ENCODE data around the gene CAMTA1.

The CAMTA1 gene

GRCh38 chr1:7509598-7509997, 724.3 kb downstream of the CAMTA1 start:
- in situ Hi-C loops (cut with MboI; ENCODE audit: low sequenced_read_pairs) = no loop called here

GRCh38 chr1:7510389-7510931, 725.2 kb downstream of the CAMTA1 start:
- in situ Hi-C loops (cut with MboI; ENCODE audit: low sequenced_read_pairs) = no loop called here

- in situ Hi-C loops (cut with MboI; ENCODE audit: low sequenced_read_pairs) = no loop called here
Measured at GRCh38 chr1:7511381-7511780, 726.1 kb downstream of the CAMTA1 start.

- in situ Hi-C loops (cut with MboI; ENCODE audit: low sequenced_read_pairs) = no loop called here
Measured at GRCh38 chr1:7513081-7513480, 727.8 kb downstream of the CAMTA1 start.

- in situ Hi-C loops (cut with MboI; ENCODE audit: low sequenced_read_pairs) = no loop called here
Measured at GRCh38 chr1:7515175-7515574, 729.9 kb downstream of the CAMTA1 start.

GRCh38 chr1:7515904-7516303, 730.6 kb downstream of the CAMTA1 start:
- in situ Hi-C loops (cut with MboI; ENCODE audit: low sequenced_read_pairs) = no loop called here

GRCh38 chr1:7516341-7516740, 731.1 kb downstream of the CAMTA1 start:
- in situ Hi-C loops (cut with MboI; ENCODE audit: low sequenced_read_pairs) = no loop called here

GRCh38 chr1:7516929-7517328, 731.7 kb downstream of the CAMTA1 start:
- in situ Hi-C loops (cut with MboI; ENCODE audit: low sequenced_read_pairs) = no loop called here

- in situ Hi-C loops (cut with MboI; ENCODE audit: low sequenced_read_pairs) = no loop called here
Measured at GRCh38 chr1:7517611-7518330, 732.5 kb downstream of the CAMTA1 start.

GRCh38 chr1:7518411-7518810, 733.2 kb downstream of the CAMTA1 start:
- in situ Hi-C loops (cut with MboI; ENCODE audit: low sequenced_read_pairs) = no loop called here

GRCh38 chr1:7519181-7519860, 734.1 kb downstream of the CAMTA1 start:
- in situ Hi-C loops (cut with MboI; ENCODE audit: low sequenced_read_pairs) = no loop called here

- in situ Hi-C loops (cut with MboI; ENCODE audit: low sequenced_read_pairs) = no loop called here
Measured at GRCh38 chr1:7519861-7520395, 734.7 kb downstream of the CAMTA1 start.

- in situ Hi-C loops (cut with MboI; ENCODE audit: low sequenced_read_pairs) = no loop called here
Measured at GRCh38 chr1:7520496-7520895, 735.2 kb downstream of the CAMTA1 start.

- in situ Hi-C loops (cut with MboI; ENCODE audit: low sequenced_read_pairs) = no loop called here
Measured at GRCh38 chr1:7524341-7525337, 739.4 kb downstream of the CAMTA1 start.

GRCh38 chr1:7525338-7526063, 740.2 kb downstream of the CAMTA1 start:
- in situ Hi-C loops (cut with MboI; ENCODE audit: low sequenced_read_pairs) = no loop called here

GRCh38 chr1:7526196-7526866, 741.1 kb downstream of the CAMTA1 start:
- in situ Hi-C loops (cut with MboI; ENCODE audit: low sequenced_read_pairs) = no loop called here

GRCh38 chr1:7526867-7527732, 741.8 kb downstream of the CAMTA1 start:
- in situ Hi-C loops (cut with MboI; ENCODE audit: low sequenced_read_pairs) = no loop called here

- in situ Hi-C loops (cut with MboI; ENCODE audit: low sequenced_read_pairs) = no loop called here
Measured at GRCh38 chr1:7527733-7528045, 742.4 kb downstream of the CAMTA1 start.
